Smooth muscle cell of trachea (primary cell): ENCODE data around the gene EHD2. TPM values are rescaled to one million over a fixed set of nuclear protein-coding genes. Genes with fewer than 3 reads are reported as not detected.

ENCODE experiments used
- total RNA-seq: library from RNA; depleted of rRNA; stranded (reverse); fragments of >200 nt; gene quantifications from 2 replicates; pipeline ENCODE4 v1.2.1, GENCODE V29; 2014

Gene EHD2
- total RNA-seq, result 244 and 347 TPM in 2 replicates

DNA sequence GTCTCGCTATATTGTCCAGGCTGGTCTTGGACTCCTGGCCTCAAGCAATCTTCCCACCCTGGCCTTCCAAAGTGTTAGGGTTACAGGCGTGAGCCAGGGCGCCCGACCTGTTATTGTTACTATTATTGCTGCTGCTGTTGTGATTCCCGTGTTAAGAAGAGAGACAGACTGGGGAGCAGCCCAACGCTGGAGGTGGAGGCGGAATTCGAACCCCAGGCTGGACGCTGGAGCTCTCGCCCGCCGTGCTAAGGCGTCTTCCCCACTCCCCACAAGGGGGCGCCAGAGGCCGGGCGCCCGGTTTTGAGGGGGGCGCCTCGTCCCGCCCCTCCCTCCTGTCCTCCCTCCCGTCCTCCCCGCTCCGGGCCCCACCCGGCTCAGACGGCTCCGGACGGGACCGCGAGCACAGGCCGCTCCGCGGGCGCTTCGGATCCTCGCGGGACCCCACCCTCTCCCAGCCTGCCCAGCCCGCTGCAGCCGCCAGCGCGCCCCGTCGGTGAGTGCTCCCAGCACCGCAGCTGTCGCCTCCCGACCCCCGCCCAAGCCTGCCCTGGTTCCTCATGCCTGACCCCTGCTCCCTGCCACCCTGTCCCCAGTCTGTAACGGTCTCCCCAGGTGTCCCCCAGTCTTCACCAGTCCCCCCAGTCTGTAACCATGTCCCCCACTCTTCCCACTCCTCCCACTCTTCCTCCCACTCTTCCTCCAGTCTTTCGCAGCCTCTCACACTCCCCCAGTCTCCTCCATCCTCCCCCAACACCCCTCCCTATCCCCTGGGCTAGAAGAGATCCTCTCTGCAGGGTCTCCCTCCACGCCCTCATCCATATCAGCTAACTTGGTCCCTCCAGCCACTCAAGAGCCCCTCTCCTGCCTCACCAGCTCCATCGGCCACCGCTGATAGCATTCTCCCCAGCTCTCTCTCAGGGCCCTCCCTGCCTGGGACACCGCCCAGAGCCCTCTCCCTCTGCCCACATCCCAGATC lies at the start of gene EHD2:
TSS of gene EHD2 (plus strand) at position 377 of the 976 bp plus-strand sequence. CDS start 3,191 bp downstream, outside the sequence.

DNA sequence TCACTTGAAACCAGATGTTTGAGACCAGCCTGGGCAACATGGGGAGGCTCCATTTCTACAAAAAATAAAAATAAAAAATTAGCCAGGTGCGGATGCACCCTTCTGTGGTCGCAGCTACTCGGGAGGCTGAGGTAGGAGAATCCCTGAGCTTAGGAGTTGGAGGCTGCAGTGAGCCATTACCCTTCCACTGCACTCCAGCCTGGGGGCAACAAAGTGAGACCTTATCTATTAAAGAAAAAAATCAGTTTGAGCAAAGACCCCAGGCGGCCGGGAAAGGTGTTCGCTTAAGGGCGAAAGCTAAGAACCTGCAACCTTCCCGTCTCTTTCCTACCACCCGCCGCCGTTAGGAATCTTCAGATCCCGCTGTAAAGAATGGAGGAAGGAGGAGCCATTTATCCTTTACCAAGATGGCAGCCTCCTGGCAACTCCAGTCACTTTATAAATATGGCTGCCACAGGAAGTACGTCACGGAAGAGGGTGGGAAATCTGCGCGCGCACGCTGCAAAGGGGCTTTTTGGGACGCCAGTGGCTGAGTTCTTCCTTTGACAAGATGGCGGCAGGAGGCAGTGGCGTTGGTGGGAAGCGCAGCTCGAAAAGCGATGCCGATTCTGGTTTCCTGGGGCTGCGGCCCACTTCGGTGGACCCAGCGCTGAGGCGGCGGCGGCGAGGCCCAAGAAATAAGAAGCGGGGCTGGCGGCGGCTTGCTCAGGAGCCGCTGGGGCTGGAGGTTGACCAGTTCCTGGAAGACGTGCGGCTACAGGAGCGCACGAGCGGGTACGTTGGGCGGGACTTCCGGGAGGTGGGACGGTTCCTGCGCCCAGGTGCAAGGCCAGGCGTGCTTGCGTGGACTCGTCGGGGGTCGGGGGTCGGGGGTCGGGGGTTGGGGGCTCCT lies 32.0 kb downstream of the EHD2 start, which contains the start of gene NOP53:
TSS of gene NOP53 (plus strand) at position 537 of the 892 bp plus-strand sequence. CDS start at position 551, 14 bp downstream.

GRCh38 chr19:47778049-47778953 lies 65.1 kb downstream of the EHD2 start, which contains the start of gene SELENOW:
TSS of gene SELENOW (plus strand) at chr19:47778703. CDS start at chr19:47778786, 83 bp downstream.

Other genes with a start within 250 kb of the EHD2 start
- 0.33 TPM in 1 of 2 replicates, not detected in the other for gene SLC8A2, start 241.5 kb upstream of the EHD2 start, total RNA-seq
- gene KPTN, start 229.2 kb upstream of the EHD2 start, total RNA-seq, result 5.4 and 8.1 TPM in 2 replicates
- 89.8 and 98.9 TPM in 2 replicates for gene NAPA, start 198.4 kb upstream of the EHD2 start, total RNA-seq
- gene ZNF541, start 140.3 kb upstream of the EHD2 start, total RNA-seq, result under 0.01 TPM in 1 of 2 replicates, not detected in the other
- gene BICRA, start 104.3 kb upstream of the EHD2 start, total RNA-seq, result 5.8 and 10.3 TPM in 2 replicates
- gene NOP53, start 32.1 kb downstream of the EHD2 start, total RNA-seq, result 71.7 and 79.7 TPM in 2 replicates
- gene SELENOW, start 65.3 kb downstream of the EHD2 start, total RNA-seq, result 217 and 234 TPM in 2 replicates
- gene TPRX1, start 91.1 kb downstream of the EHD2 start, total RNA-seq, result not detected in 2 replicates
- gene CRX, start 108.5 kb downstream of the EHD2 start, total RNA-seq, result not detected in 2 replicates
- not detected in 2 replicates for gene TPRX2, start 145.8 kb downstream of the EHD2 start, total RNA-seq
- gene SULT2A1, start 172.9 kb downstream of the EHD2 start, total RNA-seq, result not detected in 2 replicates